GM21786 (cell line): ENCODE data around the gene ZGPAT.
"Not testable (repeated sequence)": the region's sequence is repeated elsewhere in the genome, so short reads cannot be mapped to it uniquely, and the experiment has no call there.

Experiments
- ATAC-seq: cut with Tn5 transposase; IDR thresholded peaks from one replicate; pipeline ENCODE4 v1.9.1; 2021; ENCODE audit not compliant: unreplicated experiment

The ZGPAT gene

GRCh38 chr20:63707558-63708300, at the start of gene ZGPAT, which contains the start of gene ARFRP1:
TSS of gene ZGPAT (plus strand) at chr20:63708039. CDS start at chr20:63708581, 542 bp downstream.
TSS of gene ARFRP1 (minus strand) at chr20:63707976. CDS start at chr20:63707091, 885 bp downstream.
- peak; percentile 58 for ATAC-seq

- ATAC-seq = peak; percentile 19
Observed at GRCh38 chr20:63658749-63659187, 49.1 kb upstream of the ZGPAT start.

GRCh38 chr20:63659370-63659769, 48.5 kb upstream of the ZGPAT start:
- ATAC-seq = no peak

- not testable (repeated sequence) for ATAC-seq
Observed at GRCh38 chr20:63660174-63660573, 47.7 kb upstream of the ZGPAT start.

- ATAC-seq = no peak
Observed at GRCh38 chr20:63660622-63661021, 47.2 kb upstream of the ZGPAT start.

- no peak for ATAC-seq
Observed at GRCh38 chr20:63661108-63661507, 46.7 kb upstream of the ZGPAT start.

- no peak for ATAC-seq
Observed at GRCh38 chr20:63661959-63662812, 45.7 kb upstream of the ZGPAT start.

- ATAC-seq = no peak
Observed at GRCh38 chr20:63662813-63663189, 45.0 kb upstream of the ZGPAT start.

GRCh38 chr20:63663332-63664066, 44.3 kb upstream of the ZGPAT start:
- no peak for ATAC-seq

- no peak for ATAC-seq
Observed at GRCh38 chr20:63664143-63664851, 43.5 kb upstream of the ZGPAT start.

- ATAC-seq = no peak
Observed at GRCh38 chr20:63664861-63665594, 42.8 kb upstream of the ZGPAT start.

- ATAC-seq = no peak
Observed at GRCh38 chr20:63665708-63666107, 42.1 kb upstream of the ZGPAT start.

- no peak for ATAC-seq
Observed at GRCh38 chr20:63667858-63668257, 40.0 kb upstream of the ZGPAT start.

- no peak for ATAC-seq
Observed at GRCh38 chr20:63668351-63668750, 39.5 kb upstream of the ZGPAT start.

GRCh38 chr20:63671695-63672094, 36.1 kb upstream of the ZGPAT start:
- ATAC-seq = not testable (repeated sequence)

- no peak for ATAC-seq
Observed at GRCh38 chr20:63672666-63673065, 35.2 kb upstream of the ZGPAT start.

- no peak for ATAC-seq
Observed at GRCh38 chr20:63673951-63674350, 33.9 kb upstream of the ZGPAT start.

GRCh38 chr20:63675681-63676368, 32.0 kb upstream of the ZGPAT start:
- ATAC-seq = no peak

GRCh38 chr20:63678071-63678470, 29.8 kb upstream of the ZGPAT start:
- no peak for ATAC-seq
